ENCODE data around the gene SYT2.

SYT2 gene

DNA sequence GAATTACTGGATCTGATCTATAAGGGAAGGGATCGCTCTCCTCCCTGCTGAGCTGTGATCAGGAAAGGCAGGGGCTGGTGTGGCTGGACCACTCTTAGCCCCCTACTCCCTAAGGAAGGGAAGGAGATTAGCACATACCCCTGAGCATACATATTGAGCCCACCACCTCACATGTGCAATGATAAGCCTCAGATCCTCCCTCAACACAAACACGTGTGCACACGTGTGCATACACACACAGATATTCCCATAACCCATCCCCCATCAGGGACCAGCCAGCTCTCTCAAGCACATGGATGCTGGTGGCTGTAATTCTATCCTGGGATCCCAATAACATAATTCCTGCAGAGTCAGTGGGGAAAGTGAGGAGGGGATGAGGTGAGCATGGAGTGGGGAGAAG lies 21.2 kb downstream of the SYT2 start:
- no peak overlapping the region for H3K27ac ChIP-seq (ENCODE audit: low read length)
- H3K4me2 ChIP-seq (ENCODE audit: insufficient read depth, low read length): no peak overlapping the region
- H3K79me2 ChIP-seq (ENCODE audit: insufficient read depth, low read length): no peaks in the 10 kb centered on the region
- no peak for DNase-seq
- H4K20me1 ChIP-seq (ENCODE audit: insufficient read depth, low read length): peaks cover 10% of the 10 kb centered on the region; the same call in 1 of the 2 replicates
- H3K9me3 ChIP-seq (ENCODE audit: insufficient read depth, low read length, severe bottlenecking): no peaks in the 10 kb centered on the region
- H3K4me1 ChIP-seq (ENCODE audit: insufficient read depth, low read length): no peaks in the 10 kb centered on the region
- H3K9ac ChIP-seq (ENCODE audit: low read depth, low read length): no peak overlapping the region
- no peak for ATAC-seq (ENCODE audit: insufficient read depth, low read depth)
- no peak overlapping the region for H3K4me3 ChIP-seq (ENCODE audit: low read depth in 1 of 2, low read length in 2 of 2)
- TF ChIP-seq EZH2 (IDR thresholded peaks at IDR 0.05; ENCODE audit: borderline replicate concordance, low read depth, low read length, severe bottlenecking): no peak
- TF ChIP-seq, protein P1, sequence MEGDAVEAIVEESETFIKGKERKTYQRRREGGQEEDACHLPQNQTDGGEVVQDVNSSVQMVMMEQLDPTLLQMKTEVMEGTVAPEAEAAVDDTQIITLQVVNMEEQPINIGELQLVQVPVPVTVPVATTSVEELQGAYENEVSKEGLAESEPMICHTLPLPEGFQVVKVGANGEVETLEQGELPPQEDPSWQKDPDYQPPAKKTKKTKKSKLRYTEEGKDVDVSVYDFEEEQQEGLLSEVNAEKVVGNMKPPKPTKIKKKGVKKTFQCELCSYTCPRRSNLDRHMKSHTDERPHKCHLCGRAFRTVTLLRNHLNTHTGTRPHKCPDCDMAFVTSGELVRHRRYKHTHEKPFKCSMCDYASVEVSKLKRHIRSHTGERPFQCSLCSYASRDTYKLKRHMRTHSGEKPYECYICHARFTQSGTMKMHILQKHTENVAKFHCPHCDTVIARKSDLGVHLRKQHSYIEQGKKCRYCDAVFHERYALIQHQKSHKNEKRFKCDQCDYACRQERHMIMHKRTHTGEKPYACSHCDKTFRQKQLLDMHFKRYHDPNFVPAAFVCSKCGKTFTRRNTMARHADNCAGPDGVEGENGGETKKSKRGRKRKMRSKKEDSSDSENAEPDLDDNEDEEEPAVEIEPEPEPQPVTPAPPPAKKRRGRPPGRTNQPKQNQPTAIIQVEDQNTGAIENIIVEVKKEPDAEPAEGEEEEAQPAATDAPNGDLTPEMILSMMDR (IDR thresholded peaks at IDR 0.05; ENCODE audit: borderline replicate concordance, extremely low read depth, low read length, poor library complexity, severe bottlenecking): no peak
- no peak overlapping the region for H2AFZ ChIP-seq (ENCODE audit: low read depth, low read length)
- H3K27me3 ChIP-seq (ENCODE audit: insufficient read depth, low read length, poor library complexity): peaks cover 4% of the 10 kb centered on the region
- no peaks in the 10 kb centered on the region for H3K36me3 ChIP-seq (ENCODE audit: insufficient read depth, low read length)

DNA sequence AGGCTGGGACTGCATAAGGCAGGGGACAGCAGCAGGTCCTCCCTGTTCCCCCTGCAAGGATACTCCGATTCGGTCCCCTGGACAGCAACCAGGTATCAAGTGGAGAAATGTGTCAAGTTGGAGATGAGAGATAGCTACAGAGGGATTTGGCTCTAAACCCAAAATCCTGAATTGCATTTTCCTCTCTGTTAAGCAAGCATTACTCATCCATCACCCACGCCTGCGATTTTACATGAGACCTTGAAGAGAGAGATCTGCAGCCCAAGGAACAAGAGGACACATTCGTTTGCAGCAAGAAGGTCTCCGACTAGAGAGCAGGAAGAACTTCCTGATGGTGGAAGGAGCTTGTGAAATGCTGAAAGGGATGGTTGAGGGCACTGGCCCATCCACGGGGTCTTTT lies 21.9 kb downstream of the SYT2 start:
- DNase-seq (no peak), ATAC-seq (ENCODE audit: insufficient read depth, low read depth) (no peak)
- no peaks in the 10 kb centered on the region for H3K4me1 ChIP-seq (ENCODE audit: insufficient read depth, low read length)
- H3K9ac ChIP-seq (ENCODE audit: low read depth, low read length): no peak overlapping the region
- no peaks in the 10 kb centered on the region for H3K79me2 ChIP-seq (ENCODE audit: insufficient read depth, low read length)
- TF ChIP-seq EZH2 (IDR thresholded peaks at IDR 0.05; ENCODE audit: borderline replicate concordance, low read depth, low read length, severe bottlenecking): no peak
- TF ChIP-seq, protein P1 (IDR thresholded peaks at IDR 0.05; ENCODE audit: borderline replicate concordance, extremely low read depth, low read length, poor library complexity, severe bottlenecking): no peak
- no peak overlapping the region for H3K27ac ChIP-seq (ENCODE audit: low read length)
- H3K4me3 ChIP-seq (ENCODE audit: low read depth in 1 of 2, low read length in 2 of 2): no peak overlapping the region
- H3K4me2 ChIP-seq (ENCODE audit: insufficient read depth, low read length): no peak overlapping the region
- H4K20me1 ChIP-seq (ENCODE audit: insufficient read depth, low read length): peaks cover 10% of the 10 kb centered on the region; the same call in 1 of the 2 replicates
- no peaks in the 10 kb centered on the region for H3K9me3 ChIP-seq (ENCODE audit: insufficient read depth, low read length, severe bottlenecking)
- H3K36me3 ChIP-seq (ENCODE audit: insufficient read depth, low read length): no peaks in the 10 kb centered on the region
- peaks cover 4% of the 10 kb centered on the region for H3K27me3 ChIP-seq (ENCODE audit: insufficient read depth, low read length, poor library complexity)
- no peak overlapping the region for H2AFZ ChIP-seq (ENCODE audit: low read depth, low read length)

DNA sequence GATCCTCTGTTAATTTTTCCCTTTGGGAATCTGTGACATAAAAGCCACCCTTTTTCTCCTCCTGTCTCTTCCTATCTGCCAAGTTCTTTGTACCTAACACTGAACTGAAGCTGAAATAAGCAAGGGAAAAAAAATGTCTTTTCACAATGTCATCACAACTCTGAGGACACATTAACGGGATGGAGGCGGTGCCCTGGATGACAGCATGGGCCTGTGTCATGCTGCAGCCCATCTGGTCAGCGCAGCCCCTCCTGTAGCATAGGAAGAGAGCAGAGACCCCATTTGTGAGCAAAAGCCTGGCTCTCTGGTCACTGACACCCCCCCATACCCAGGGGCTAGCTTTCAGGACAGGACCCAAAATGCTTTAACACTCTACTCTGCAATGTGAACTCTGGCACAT lies 22.5 kb downstream of the SYT2 start:
- Histone ChIP-seq H2AFZ (ENCODE audit: low read depth, low read length) (no peak overlapping the region), H4K20me1 (ENCODE audit: insufficient read depth, low read length) (peaks cover 10% of the 10 kb centered on the region; the same call in 1 of the 2 replicates), H3K9ac (ENCODE audit: low read depth, low read length) (no peak overlapping the region), H3K4me3 (ENCODE audit: low read depth in 1 of 2, low read length in 2 of 2) (no peak overlapping the region), H3K4me1 (ENCODE audit: insufficient read depth, low read length) (no peaks in the 10 kb centered on the region), H3K36me3 (ENCODE audit: insufficient read depth, low read length) (no peaks in the 10 kb centered on the region), H3K79me2 (ENCODE audit: insufficient read depth, low read length) (no peaks in the 10 kb centered on the region), H3K4me2 (ENCODE audit: insufficient read depth, low read length) (no peak overlapping the region), H3K27ac (ENCODE audit: low read length) (no peak overlapping the region), H3K27me3 (ENCODE audit: insufficient read depth, low read length, poor library complexity) (peaks cover 9% of the 10 kb centered on the region), H3K9me3 (ENCODE audit: insufficient read depth, low read length, severe bottlenecking) (no peaks in the 10 kb centered on the region)
- TF ChIP-seq, protein P1 (IDR thresholded peaks at IDR 0.05; ENCODE audit: borderline replicate concordance, extremely low read depth, low read length, poor library complexity, severe bottlenecking): no peak
- TF ChIP-seq EZH2 (IDR thresholded peaks at IDR 0.05; ENCODE audit: borderline replicate concordance, low read depth, low read length, severe bottlenecking): no peak
- ATAC-seq (ENCODE audit: insufficient read depth, low read depth): no peak
- DNase-seq: no peak

- no peak overlapping the region for H3K27ac ChIP-seq (ENCODE audit: low read length)
- no peaks in the 10 kb centered on the region for H3K9me3 ChIP-seq (ENCODE audit: insufficient read depth, low read length, severe bottlenecking)
- H4K20me1 ChIP-seq (ENCODE audit: insufficient read depth, low read length): peaks cover 10% of the 10 kb centered on the region; the same call in 1 of the 2 replicates
- ATAC-seq (ENCODE audit: insufficient read depth, low read depth) (no peak), DNase-seq (no peak)
- no peaks in the 10 kb centered on the region for H3K79me2 ChIP-seq (ENCODE audit: insufficient read depth, low read length)
- H3K9ac ChIP-seq (ENCODE audit: low read depth, low read length): no peak overlapping the region
- no peaks in the 10 kb centered on the region for H3K4me1 ChIP-seq (ENCODE audit: insufficient read depth, low read length)
- H3K27me3 ChIP-seq (ENCODE audit: insufficient read depth, low read length, poor library complexity): peaks cover 9% of the 10 kb centered on the region
- TF ChIP-seq, protein P1 (IDR thresholded peaks at IDR 0.05; ENCODE audit: borderline replicate concordance, extremely low read depth, low read length, poor library complexity, severe bottlenecking): no peak
- TF ChIP-seq EZH2 (IDR thresholded peaks at IDR 0.05; ENCODE audit: borderline replicate concordance, low read depth, low read length, severe bottlenecking): no peak
- H3K4me3 ChIP-seq (ENCODE audit: low read depth in 1 of 2, low read length in 2 of 2): no peak overlapping the region
- H2AFZ ChIP-seq (ENCODE audit: low read depth, low read length): no peak overlapping the region
- H3K4me2 ChIP-seq (ENCODE audit: insufficient read depth, low read length): no peak overlapping the region
- H3K36me3 ChIP-seq (ENCODE audit: insufficient read depth, low read length): no peaks in the 10 kb centered on the region
Measured at GRCh38 chr1:202687370-202687769, 22.9 kb downstream of the SYT2 start.

Measured in DND-41 (cell line).